Loucy (cell line): ENCODE measurements around the gene SCIN.

Experiments
- CTCF ChIP-seq: fragments of 200-600 bp; sonication (generic); conservative IDR thresholded peaks from 2 replicates; pipeline ENCODE4 v1.5.1; 2014; ENCODE audit warnings: mild to moderate bottlenecking, antibody characterized with exemption, low read length
- EZH2phosphoT487 ChIP-seq: fragments of 200-600 bp; IDR thresholded peaks from 2 replicates; pipeline ENCODE4 v1.6.1; 2018; ENCODE audit warnings: antibody characterized with exemption, mild to moderate bottlenecking, moderate library complexity, borderline replicate concordance

DNA sequence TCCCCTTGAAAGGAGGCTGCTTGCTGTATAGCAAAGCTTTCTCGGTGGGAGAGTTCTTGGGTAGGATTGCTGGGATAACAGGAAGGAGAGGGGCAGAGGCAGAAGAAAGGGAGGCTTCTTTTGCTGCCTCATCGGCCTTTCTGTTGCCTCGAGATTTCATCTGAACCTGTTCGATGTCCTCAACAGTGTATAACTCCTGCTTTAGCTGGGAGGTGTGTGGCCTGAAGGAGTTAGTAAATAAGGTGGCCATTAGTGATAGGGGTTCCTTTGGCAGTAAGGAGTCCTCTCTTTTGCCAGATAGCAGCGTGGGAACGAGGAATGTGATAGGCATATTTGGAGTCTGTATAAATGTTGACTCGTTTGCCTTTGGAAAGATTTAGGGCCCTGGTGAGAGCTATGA lies 20.0 kb downstream of the SCIN start:
- TF ChIP-seq CTCF (no peak), EZH2phosphoT487 (no peak)
